Ascending aorta (tissue), 2 donors: Measurements from ENCODE around the gene NMB. TPM values are rescaled to one million over a fixed set of nuclear protein-coding genes. Genes with fewer than 3 reads are reported as not detected.

Experiments used
- DNase-seq, 2 donors: peaks; one replicate each; pipeline ENCODE4 v3.0.0-alpha.2; 2019; ENCODE audit warnings: low spot score in 2 of 2
- H3K27ac ChIP-seq, 2 donors: fragments of 200-600 bp; sonication (generic); one replicate each; pipeline ENCODE4 v1.5.1; 2016 to 2017; ENCODE audit warnings: mild to moderate bottlenecking in 1 of 2
- H3K27me3 ChIP-seq: fragments of 200-600 bp; sonication (generic); one replicate; pipeline ENCODE4 v1.5.1; 2017
- H3K36me3 ChIP-seq, 2 donors: fragments of 200-600 bp; sonication (generic); one replicate each; pipeline ENCODE4 v1.5.1; 2016
- H3K4me1 ChIP-seq, 2 donors: fragments of 200-600 bp; sonication (generic); one replicate each; pipeline ENCODE4 v1.5.1; 2016 to 2017; ENCODE audit warnings: mild to moderate bottlenecking in 1 of 2
- H3K4me3 ChIP-seq, 2 donors: fragments of 200-600 bp; sonication (generic); one replicate each; pipeline ENCODE4 v1.5.1; 2016 to 2017; ENCODE audit warnings: mild to moderate bottlenecking in 1 of 2
- H3K9me3 ChIP-seq, 2 donors: fragments of 200-600 bp; sonication (generic); one replicate each; pipeline ENCODE4 v1.5.1; 2016
- intact Hi-C: fragments of 100-400 bp; cut with DNase I; formaldehyde crosslinking; loops from one replicate; pipeline ENCODE4 v1.15.1; 2023
- total RNA-seq: library from RNA; depleted of rRNA; stranded (reverse); fragments of >200 nt; gene quantifications from one replicate; pipeline ENCODE4 v1.1.0, GENCODE V29; 2016
- TF ChIP-seq, protein P1 (sequence below), 3 experiments: fragments of 200-600 bp in 2 of 3; fragments of 450-650 bp in 1 of 3; sonication (generic) in 2 of 3; IDR thresholded peaks; one replicate each; pipeline ENCODE4 v1.5.1; 2016 to 2019; ENCODE audit warnings: antibody characterized with exemption in 3 of 3, mild to moderate bottlenecking in 1 of 3, moderate library complexity in 1 of 3

Gene NMB
- total RNA-seq, 1 donor from 2014 or later: 18.8 TPM

DNA sequence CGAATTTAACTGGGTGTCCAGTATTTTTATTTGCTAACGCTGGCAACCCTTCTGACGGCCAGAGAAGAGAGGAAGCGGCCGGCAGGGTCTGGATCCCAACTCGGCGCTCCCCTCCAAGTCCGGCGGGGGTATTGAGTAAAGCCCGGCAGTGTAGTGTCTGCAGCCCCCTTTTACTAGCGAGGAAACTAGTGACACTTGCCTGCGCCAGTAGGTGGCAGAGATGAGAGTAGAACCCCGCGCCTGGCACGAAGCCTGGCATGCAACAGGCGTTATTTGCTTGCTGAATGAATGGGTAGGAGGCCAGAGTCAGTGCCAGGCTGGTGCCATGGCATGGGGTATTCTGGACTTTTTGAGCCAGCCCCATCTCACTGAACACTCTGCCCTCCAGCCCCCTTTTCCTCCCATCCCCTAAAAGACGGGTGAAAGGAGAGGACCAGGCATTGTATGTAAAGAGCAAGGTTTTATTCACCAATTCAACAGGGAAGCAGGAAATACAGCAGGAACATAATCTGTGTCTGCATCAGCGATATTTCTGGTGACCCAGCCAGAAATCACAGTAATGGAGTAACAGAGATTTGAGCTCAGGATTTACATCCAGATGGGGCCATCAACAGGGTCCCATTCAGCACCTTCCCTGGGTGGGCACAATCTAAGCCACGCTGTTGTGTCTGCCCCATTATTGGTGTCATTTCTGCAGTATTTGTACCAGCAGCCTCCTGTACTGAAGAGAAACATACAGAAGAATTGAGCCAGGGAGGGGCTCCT is 3.1 kb downstream of the NMB start:
- Histone ChIP-seq H3K9me3 (no peaks in the 10 kb centered on the region), H3K27me3 (no peaks in the 10 kb centered on the region), H3K36me3 (peaks cover 7 to 24% of the 10 kb centered on the region in 2 donors), H3K27ac (peak overlapping the region; percentile 77 to 87), H3K4me3 (peak overlapping the region; percentile 68 to 86), H3K4me1 (peaks cover 9 to 39% of the 10 kb centered on the region in 2 donors)
- intact Hi-C loops: loop anchor here (1.0 to 5.0 kb wide), 5 partner anchors 24 to 327 kb away; partner anchors contain the start of genes ALPK3, PDE8A, SEC11A and ZSCAN2
- peak; percentile 45 to 90 for DNase-seq
- TF ChIP-seq, protein P1, sequence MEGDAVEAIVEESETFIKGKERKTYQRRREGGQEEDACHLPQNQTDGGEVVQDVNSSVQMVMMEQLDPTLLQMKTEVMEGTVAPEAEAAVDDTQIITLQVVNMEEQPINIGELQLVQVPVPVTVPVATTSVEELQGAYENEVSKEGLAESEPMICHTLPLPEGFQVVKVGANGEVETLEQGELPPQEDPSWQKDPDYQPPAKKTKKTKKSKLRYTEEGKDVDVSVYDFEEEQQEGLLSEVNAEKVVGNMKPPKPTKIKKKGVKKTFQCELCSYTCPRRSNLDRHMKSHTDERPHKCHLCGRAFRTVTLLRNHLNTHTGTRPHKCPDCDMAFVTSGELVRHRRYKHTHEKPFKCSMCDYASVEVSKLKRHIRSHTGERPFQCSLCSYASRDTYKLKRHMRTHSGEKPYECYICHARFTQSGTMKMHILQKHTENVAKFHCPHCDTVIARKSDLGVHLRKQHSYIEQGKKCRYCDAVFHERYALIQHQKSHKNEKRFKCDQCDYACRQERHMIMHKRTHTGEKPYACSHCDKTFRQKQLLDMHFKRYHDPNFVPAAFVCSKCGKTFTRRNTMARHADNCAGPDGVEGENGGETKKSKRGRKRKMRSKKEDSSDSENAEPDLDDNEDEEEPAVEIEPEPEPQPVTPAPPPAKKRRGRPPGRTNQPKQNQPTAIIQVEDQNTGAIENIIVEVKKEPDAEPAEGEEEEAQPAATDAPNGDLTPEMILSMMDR (IDR thresholded peaks at IDR 0.05): peak in 2 of 3 experiments; percentile 50 to 51

DNA sequence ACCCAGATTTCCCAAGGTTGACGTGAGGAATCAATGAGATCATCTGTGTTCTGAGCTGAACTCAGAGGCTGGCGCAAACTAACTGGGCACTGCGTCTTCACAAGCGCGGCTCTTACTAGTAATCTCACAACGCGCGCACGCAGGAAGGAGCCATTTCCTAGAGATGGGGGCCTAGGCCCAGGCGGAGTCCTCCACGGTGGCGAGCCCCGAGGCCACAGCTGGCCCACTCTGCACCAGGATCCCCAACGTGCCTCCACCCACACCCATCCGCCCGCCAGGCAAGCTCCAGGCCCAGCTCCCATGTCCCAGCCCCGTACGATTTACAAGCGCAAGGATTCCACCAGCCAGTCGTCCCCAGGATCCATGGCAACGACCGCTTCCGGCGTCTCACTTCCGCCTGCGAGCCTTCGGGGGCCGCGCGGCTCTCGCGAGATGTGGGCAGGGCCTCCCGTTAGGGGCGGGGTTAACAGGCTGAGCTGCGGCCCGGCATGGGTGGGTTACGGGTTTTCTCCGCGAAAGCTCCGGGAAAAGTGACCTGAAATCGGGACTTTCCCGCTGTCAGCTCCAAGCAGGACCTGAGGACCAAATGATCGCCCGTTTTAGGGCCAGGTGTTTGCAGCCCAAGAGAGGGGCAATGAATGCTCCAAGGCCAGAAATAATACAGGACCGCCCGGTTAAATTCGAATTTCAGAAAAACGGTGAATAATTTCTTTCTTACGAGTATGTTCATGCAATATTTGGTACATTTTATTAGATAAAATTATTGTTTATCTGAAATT is 3.9 kb downstream of the NMB start, which contains the start of gene WDR73:
TSS of gene WDR73 (minus strand) at position 374 of the 779 bp plus-strand sequence. CDS start at position 365, 9 bp downstream.
- Histone ChIP-seq H3K9me3 (no peaks in the 10 kb centered on the region), H3K27ac (peak within 1 kb of the TSS; percentile 77 to 87), H3K36me3 (peaks cover 15 to 32% of the 10 kb centered on the region in 2 donors), H3K27me3 (no peaks in the 10 kb centered on the region), H3K4me3 (peak within 1 kb of the TSS; percentile 68 to 86), H3K4me1 (peaks cover 9 to 43% of the 10 kb centered on the region in 2 donors)
- DNase-seq: peak; percentile 90 to 98
- TF ChIP-seq, protein P1 (IDR thresholded peaks at IDR 0.05): no peak
- intact Hi-C loops: loop anchor here (1.0 to 2.0 kb wide), 4 partner anchors 23 to 163 kb away; partner anchors contain the start of genes ALPK3, SEC11A and ZSCAN2

DNA sequence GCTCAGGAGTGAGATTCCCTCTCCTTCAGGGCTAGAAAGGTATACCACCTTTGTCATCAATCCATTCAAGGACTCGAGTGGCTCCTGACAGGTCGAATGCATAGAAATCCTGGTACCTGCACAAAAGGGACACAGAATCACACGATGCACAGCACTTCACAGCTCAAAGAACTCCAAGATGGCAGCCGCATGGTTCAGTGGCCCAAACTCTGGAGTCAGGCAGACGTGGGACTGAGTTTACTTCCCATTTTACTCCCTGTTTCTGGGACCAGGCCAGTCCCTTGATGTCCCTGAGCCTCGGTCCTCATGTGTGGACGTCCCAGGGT is 4.5 kb downstream of the NMB start:
- TF ChIP-seq, protein P1 (IDR thresholded peaks at IDR 0.05): no peak
- Histone ChIP-seq H3K36me3 (peaks cover 18 to 37% of the 10 kb centered on the region in 2 donors), H3K27ac (peak overlapping the region; percentile 77 to 87), H3K4me1 (peaks cover 9 to 40% of the 10 kb centered on the region in 2 donors), H3K9me3 (no peaks in the 10 kb centered on the region), H3K4me3 (peak overlapping the region; percentile 68 to 86), H3K27me3 (no peaks in the 10 kb centered on the region)
- intact Hi-C loops: no loop called here
- DNase-seq: no peak

DNA sequence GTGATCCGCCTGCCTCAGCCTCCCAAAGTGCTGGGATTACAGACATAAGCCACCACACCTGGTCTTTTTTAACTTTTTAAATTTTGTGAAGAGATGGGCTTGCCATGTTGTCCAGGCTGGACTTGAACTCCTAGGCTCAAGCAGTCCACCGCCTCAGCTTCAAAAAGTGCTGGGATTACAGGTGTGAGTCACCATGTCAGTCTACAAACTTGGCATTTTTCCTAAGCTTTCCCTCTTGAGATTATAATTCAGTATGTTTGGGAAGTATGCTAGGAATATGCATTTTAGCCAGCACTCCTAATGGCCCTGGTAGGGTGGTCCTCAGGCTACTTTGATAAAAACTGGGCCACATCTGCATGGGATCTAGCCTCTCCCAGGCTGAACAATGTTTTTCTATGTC is 8.3 kb downstream of the NMB start:
- intact Hi-C loops: no loop called here
- H3K27me3 ChIP-seq: no peaks in the 10 kb centered on the region
- H3K4me3 ChIP-seq: no peak overlapping the region
- peaks cover 51 to 76% of the 10 kb centered on the region in 2 donors for H3K36me3 ChIP-seq
- peaks cover 9 to 24% of the 10 kb centered on the region in 2 donors for H3K4me1 ChIP-seq
- DNase-seq: no peak
- TF ChIP-seq, protein P1 (IDR thresholded peaks at IDR 0.05): no peak
- no peaks in the 10 kb centered on the region for H3K9me3 ChIP-seq
- no peak overlapping the region for H3K27ac ChIP-seq

DNA sequence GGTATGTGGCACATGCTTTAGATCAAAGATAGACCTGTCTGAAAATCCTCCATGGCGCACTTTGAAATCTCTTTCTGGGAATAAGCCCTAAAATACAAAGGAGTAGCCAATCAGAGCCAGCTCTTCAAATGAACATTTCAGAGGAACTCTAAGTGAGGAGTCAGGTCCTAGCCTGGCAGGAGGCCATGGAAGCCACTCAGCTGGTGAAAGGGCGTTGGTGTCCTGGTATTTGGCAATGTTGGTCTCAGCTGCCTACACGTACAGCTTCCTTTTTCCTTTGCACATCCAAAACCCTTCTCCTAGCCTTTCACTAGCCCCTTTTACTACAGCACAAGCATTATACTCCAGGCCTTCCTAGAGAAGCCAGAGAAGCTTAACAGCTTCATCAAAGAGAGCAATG is 9.5 kb downstream of the NMB start:
- no peaks in the 10 kb centered on the region for H3K27me3 ChIP-seq
- H3K4me3 ChIP-seq: no peak overlapping the region
- H3K27ac ChIP-seq: peak overlapping the region in 1 of 2 donors; percentile 33
- no peaks in the 10 kb centered on the region for H3K9me3 ChIP-seq
- TF ChIP-seq, protein P1 (IDR thresholded peaks at IDR 0.05): no peak
- peaks cover 9 to 22% of the 10 kb centered on the region in 2 donors for H3K4me1 ChIP-seq
- peaks cover 57 to 84% of the 10 kb centered on the region in 2 donors for H3K36me3 ChIP-seq
- intact Hi-C loops: no loop called here
- DNase-seq: no peak
